HL-60 (cell line): ENCODE results near the gene BANF1.

ENCODE experiments used
- CTCF ChIP-seq: IDR thresholded peaks from one replicate; pipeline ENCODE4 v1.5.1; 2011; ENCODE audit warnings: low read length, control low read depth, inconsistent platforms; ENCODE audit not compliant: insufficient read depth
- GABPA ChIP-seq: IDR thresholded peaks from 2 replicates; pipeline ENCODE4 v1.6.1; 2012; ENCODE audit warnings: low read depth
- POLR2AphosphoS5 ChIP-seq: IDR thresholded peaks from 2 replicates; pipeline ENCODE4 v1.6.1; 2012; ENCODE audit warnings: low read depth
- REST ChIP-seq: IDR thresholded peaks from 2 replicates; pipeline ENCODE4 v1.6.1; 2012; ENCODE audit warnings: low read depth; ENCODE audit not compliant: insufficient replicate concordance
- SPI1 ChIP-seq: IDR thresholded peaks from 2 replicates; pipeline ENCODE4 v1.6.1; 2012; ENCODE audit warnings: low read depth, mild to moderate bottlenecking, borderline replicate concordance

DNA sequence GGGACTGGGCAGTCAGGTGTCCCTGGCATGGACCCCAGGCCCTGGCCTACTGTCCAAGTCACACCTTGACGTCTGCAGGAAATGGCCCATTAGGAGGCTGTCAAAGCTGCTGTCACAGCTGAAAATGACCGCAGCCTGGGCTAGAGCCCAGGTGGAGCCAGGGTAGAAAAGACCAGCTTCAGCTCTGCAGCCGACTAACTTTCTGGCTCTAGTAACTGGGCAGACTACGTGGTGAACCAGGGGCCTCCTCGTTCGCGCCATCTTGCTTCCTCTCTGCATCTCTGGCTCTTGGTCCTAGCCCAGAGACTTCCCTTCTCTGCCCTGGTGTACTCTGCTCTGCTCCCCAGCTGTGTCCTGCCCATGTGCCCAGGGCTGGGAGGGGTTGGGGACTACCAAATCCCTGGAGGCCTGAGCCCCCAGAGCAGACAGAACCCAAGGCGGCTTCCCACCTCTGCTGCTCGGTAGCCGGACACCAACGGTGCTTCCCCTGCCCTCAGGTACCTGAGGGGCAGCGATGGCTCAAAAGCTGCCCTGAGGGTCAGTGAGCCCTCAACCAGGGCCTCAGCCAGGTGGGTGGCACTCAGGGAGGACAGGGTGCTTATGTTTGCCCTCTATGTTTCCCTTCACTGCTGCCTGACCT, 21.1 kb upstream of the BANF1 start:
- TF ChIP-seq REST, result no peak
- no peak for TF ChIP-seq SPI1
- TF ChIP-seq CTCF, result no peak
- TF ChIP-seq POLR2AphosphoS5, result no peak; the same call in 1 of the 2 replicates
- TF ChIP-seq GABPA, result no peak
